ENCODE measurements around the gene ZBED2. TPM values are rescaled to one million over a fixed set of nuclear protein-coding genes. Genes with fewer than 3 reads are reported as not detected.

The ZBED2 gene
- total RNA-seq, 3 donors from 2014 or later = not detected

DNA sequence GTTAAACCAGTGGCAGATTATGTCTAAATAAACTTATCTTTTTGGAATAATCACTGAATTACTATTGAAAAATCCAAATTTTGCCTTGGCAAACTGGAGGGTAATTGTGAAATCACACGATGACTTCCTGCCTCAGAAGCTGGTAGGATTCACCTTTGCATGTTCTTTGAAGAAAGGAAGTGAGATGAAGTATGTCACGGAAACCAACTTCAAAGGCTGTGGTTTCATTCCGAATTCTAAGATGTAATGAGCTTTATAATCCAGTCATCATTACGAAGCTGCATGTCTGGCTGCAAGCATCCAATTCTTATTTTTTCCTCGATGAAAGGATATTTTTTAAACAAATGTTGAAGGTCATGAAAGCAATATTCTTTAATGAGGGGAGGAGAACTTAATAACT lies 15.0 kb upstream of the ZBED2 start:
- no peak overlapping the region for H3K27ac ChIP-seq
- no peaks in the 10 kb centered on the region for H3K4me1 ChIP-seq
- no peaks in the 10 kb centered on the region for H3K9me3 ChIP-seq
- no peaks in the 10 kb centered on the region for H3K36me3 ChIP-seq
- no peak overlapping the region for H3K4me3 ChIP-seq
- intact Hi-C loops (cut with DNase I; ENCODE audit: low total_unique reads) = no loop called here
- H3K27me3 ChIP-seq = no peaks in the 10 kb centered on the region
- no peak for DNase-seq (ENCODE audit: low spot score in 2 of 2)
- TF ChIP-seq, protein P1, sequence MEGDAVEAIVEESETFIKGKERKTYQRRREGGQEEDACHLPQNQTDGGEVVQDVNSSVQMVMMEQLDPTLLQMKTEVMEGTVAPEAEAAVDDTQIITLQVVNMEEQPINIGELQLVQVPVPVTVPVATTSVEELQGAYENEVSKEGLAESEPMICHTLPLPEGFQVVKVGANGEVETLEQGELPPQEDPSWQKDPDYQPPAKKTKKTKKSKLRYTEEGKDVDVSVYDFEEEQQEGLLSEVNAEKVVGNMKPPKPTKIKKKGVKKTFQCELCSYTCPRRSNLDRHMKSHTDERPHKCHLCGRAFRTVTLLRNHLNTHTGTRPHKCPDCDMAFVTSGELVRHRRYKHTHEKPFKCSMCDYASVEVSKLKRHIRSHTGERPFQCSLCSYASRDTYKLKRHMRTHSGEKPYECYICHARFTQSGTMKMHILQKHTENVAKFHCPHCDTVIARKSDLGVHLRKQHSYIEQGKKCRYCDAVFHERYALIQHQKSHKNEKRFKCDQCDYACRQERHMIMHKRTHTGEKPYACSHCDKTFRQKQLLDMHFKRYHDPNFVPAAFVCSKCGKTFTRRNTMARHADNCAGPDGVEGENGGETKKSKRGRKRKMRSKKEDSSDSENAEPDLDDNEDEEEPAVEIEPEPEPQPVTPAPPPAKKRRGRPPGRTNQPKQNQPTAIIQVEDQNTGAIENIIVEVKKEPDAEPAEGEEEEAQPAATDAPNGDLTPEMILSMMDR (IDR thresholded peaks at IDR 0.05) = no peak
- TF ChIP-seq POLR2A (IDR thresholded peaks at IDR 0.05) = no peak
- TF ChIP-seq POLR2AphosphoS5 (IDR thresholded peaks at IDR 0.05) = no peak

DNA sequence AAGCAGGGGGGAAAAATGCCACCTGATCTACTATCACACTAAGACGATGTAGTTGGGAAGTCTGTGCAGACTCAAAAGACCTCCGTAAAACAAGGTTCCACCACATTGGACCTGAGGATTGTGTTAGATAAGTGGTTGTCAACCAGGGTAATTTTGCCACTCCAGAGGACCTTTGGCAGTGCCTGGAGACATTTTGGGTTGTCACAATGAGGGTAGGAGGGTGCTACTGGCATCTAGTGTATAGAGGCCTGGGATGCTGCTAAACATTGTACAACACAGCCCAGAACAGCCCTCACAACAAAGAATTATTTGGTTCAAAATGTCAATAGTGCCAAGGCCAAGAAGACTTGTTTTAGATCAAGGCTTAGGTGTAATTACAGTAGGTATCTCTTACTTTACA lies 14.6 kb upstream of the ZBED2 start:
- Histone ChIP-seq H3K27ac (no peak overlapping the region), H3K36me3 (no peaks in the 10 kb centered on the region), H3K27me3 (no peaks in the 10 kb centered on the region), H3K4me3 (no peak overlapping the region), H3K4me1 (no peaks in the 10 kb centered on the region), H3K9me3 (no peaks in the 10 kb centered on the region)
- no peak for TF ChIP-seq POLR2A (IDR thresholded peaks at IDR 0.05)
- TF ChIP-seq POLR2AphosphoS5 (IDR thresholded peaks at IDR 0.05) = no peak
- TF ChIP-seq, protein P1 (IDR thresholded peaks at IDR 0.05) = no peak
- DNase-seq (ENCODE audit: low spot score in 2 of 2) = no peak
- intact Hi-C loops (cut with DNase I; ENCODE audit: low total_unique reads) = no loop called here

DNA sequence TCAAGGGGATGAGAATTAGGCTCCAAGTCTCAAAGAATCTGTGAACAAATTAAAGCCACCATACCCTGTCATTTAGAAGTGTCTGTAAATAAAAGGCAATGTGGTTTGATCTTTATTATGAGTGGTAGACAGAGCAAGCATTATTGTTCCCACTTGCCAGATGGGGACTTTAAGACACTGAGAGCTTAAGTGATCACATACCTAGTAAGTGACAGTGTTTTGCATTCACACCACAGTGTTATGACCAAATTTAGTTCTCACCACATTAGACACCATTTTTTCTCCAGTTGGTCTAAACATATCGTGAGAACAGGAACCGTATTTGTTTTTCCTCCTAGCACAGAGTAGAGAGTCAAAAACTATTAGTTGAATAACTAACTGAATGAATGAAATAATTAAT lies 13.2 kb upstream of the ZBED2 start:
- no peaks in the 10 kb centered on the region for H3K4me1 ChIP-seq
- no peaks in the 10 kb centered on the region for H3K9me3 ChIP-seq
- H3K27ac ChIP-seq = no peak overlapping the region
- no peak overlapping the region for H3K4me3 ChIP-seq
- no peak for DNase-seq (ENCODE audit: low spot score in 2 of 2)
- H3K27me3 ChIP-seq = no peaks in the 10 kb centered on the region
- intact Hi-C loops (cut with DNase I; ENCODE audit: low total_unique reads) = no loop called here
- H3K36me3 ChIP-seq = no peaks in the 10 kb centered on the region
- TF ChIP-seq POLR2AphosphoS5 (IDR thresholded peaks at IDR 0.05) (no peak), POLR2A (IDR thresholded peaks at IDR 0.05) (no peak)
- TF ChIP-seq, protein P1 (IDR thresholded peaks at IDR 0.05) = no peak

DNA sequence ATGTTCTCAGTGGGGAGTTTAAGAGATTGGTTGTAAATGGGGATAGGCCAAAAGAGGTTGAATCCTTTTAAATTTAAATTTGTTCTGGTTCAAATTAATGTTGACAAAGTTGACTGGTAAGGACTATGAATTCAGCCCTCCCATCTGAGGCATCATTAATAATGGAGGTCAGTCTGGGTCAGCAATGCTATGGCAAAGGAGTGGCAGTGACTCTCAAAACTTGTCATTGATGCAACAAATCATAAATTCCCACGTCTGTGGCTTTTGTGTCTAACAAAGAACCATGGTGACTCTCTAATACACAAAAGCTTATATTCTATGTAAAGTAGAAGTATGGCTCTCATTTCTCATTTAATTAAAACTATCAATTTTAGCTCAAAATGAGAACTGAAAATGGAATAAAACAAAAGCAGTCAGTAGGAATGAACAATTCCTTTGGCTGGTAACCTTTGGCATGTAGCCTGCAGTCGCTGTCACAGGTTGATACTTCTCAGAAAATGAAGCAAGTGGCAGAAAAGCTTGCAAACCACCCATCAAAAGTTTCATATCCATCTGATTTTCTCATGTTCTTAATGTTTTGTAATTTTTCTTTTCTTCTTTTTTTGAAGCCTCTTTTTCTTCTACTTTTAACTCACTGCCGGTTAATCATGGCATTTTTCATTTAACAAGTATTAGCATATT lies 12.2 kb upstream of the ZBED2 start:
- H3K4me3 ChIP-seq = no peak overlapping the region
- intact Hi-C loops (cut with DNase I; ENCODE audit: low total_unique reads) = no loop called here
- H3K27ac ChIP-seq = no peak overlapping the region
- no peaks in the 10 kb centered on the region for H3K36me3 ChIP-seq
- H3K4me1 ChIP-seq = no peaks in the 10 kb centered on the region
- no peaks in the 10 kb centered on the region for H3K9me3 ChIP-seq
- DNase-seq (ENCODE audit: low spot score in 2 of 2) = no peak
- TF ChIP-seq POLR2AphosphoS5 (IDR thresholded peaks at IDR 0.05) = no peak
- TF ChIP-seq, protein P1 (IDR thresholded peaks at IDR 0.05) = no peak
- no peak for TF ChIP-seq POLR2A (IDR thresholded peaks at IDR 0.05)
- H3K27me3 ChIP-seq = peaks cover 0 to 3% of the 10 kb centered on the region in 2 donors

DNA sequence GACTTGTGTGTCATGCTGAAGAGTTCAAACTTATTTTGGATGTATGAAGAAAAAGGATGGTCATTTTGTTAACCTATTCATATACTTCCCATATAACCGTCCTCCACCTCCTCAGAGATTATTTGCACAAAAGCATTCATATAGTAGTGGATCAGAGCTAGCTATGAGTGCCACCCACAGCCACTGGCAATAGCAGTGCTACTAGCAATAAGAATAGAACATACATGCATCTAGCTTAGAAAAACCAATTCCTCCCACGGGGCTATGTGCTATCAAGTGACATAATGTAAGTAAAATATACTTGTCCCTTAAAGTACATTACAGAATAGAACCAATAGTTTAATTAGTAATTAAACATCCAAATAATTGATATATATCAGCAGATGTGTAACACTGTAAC lies 10.3 kb upstream of the ZBED2 start:
- TF ChIP-seq, protein P1 (IDR thresholded peaks at IDR 0.05) = no peak
- TF ChIP-seq POLR2A (IDR thresholded peaks at IDR 0.05) = no peak
- TF ChIP-seq POLR2AphosphoS5 (IDR thresholded peaks at IDR 0.05) = no peak
- peaks cover 0 to 4% of the 10 kb centered on the region in 2 donors for H3K27me3 ChIP-seq
- H3K27ac ChIP-seq = no peak overlapping the region
- intact Hi-C loops (cut with DNase I; ENCODE audit: low total_unique reads) = no loop called here
- no peak for DNase-seq (ENCODE audit: low spot score in 2 of 2)
- H3K36me3 ChIP-seq = peaks cover 4% of the 10 kb centered on the region
- H3K4me1 ChIP-seq = no peaks in the 10 kb centered on the region
- H3K9me3 ChIP-seq = no peaks in the 10 kb centered on the region
- H3K4me3 ChIP-seq = no peak overlapping the region

Data from breast epithelium (tissue), 4 donors.